Endothelial cell of hepatic sinusoid (primary cell): Measurements from ENCODE around the gene RPTOR.
"Not testable (repeated sequence)": the region's sequence is repeated elsewhere in the genome, so short reads cannot be mapped to it uniquely, and the experiment has no call there.

ENCODE experiments used
- in situ Hi-C: cut with HindIII; loops from 2 replicates; pipeline ENCODE4 v1.10.0; 2017; ENCODE audit warnings: low sequenced_read_pairs

RPTOR gene

GRCh38 chr17:80539022-80539641 lies 5.5 kb upstream of the RPTOR start:
- in situ Hi-C loops = no loop called here

GRCh38 chr17:80545499-80545826 lies 825 bp downstream of the RPTOR start:
- in situ Hi-C loops = loop anchor here (10.0 kb wide), 1 partner anchor 51 kb away; no protein-coding TSS in a partner anchor

GRCh38 chr17:80546267-80546666 lies 1.6 kb downstream of the RPTOR start:
- in situ Hi-C loops = loop anchor here (10.0 kb wide), 1 partner anchor 51 kb away; no protein-coding TSS in a partner anchor

GRCh38 chr17:80552523-80552922 lies 7.9 kb downstream of the RPTOR start:
- in situ Hi-C loops = no loop called here

GRCh38 chr17:80555266-80555665 lies 10.6 kb downstream of the RPTOR start:
- in situ Hi-C loops = no loop called here

GRCh38 chr17:80558046-80558445 lies 13.4 kb downstream of the RPTOR start:
- in situ Hi-C loops = no loop called here

- in situ Hi-C loops = no loop called here
Observed at GRCh38 chr17:80559825-80560251, 15.2 kb downstream of the RPTOR start.

- in situ Hi-C loops = no loop called here
Observed at GRCh38 chr17:80561541-80562114, 17.0 kb downstream of the RPTOR start.

- in situ Hi-C loops = no loop called here
Observed at GRCh38 chr17:80564545-80564944, 19.9 kb downstream of the RPTOR start.

GRCh38 chr17:80565343-80566053 lies 20.9 kb downstream of the RPTOR start:
- in situ Hi-C loops = no loop called here

- in situ Hi-C loops = no loop called here
Observed at GRCh38 chr17:80566054-80566400, 21.4 kb downstream of the RPTOR start.

- in situ Hi-C loops = no loop called here
Observed at GRCh38 chr17:80568246-80568645, 23.6 kb downstream of the RPTOR start.

- in situ Hi-C loops = no loop called here
Observed at GRCh38 chr17:80569924-80570323, 25.3 kb downstream of the RPTOR start.

GRCh38 chr17:80573701-80574100 lies 29.1 kb downstream of the RPTOR start:
- in situ Hi-C loops = no loop called here

- in situ Hi-C loops = no loop called here
Observed at GRCh38 chr17:80574496-80574895, 29.9 kb downstream of the RPTOR start.

GRCh38 chr17:80575057-80575875 lies 30.6 kb downstream of the RPTOR start:
- in situ Hi-C loops = no loop called here

GRCh38 chr17:80577876-80578570 lies 33.4 kb downstream of the RPTOR start:
- in situ Hi-C loops = no loop called here

- in situ Hi-C loops = not testable (repeated sequence)
Observed at GRCh38 chr17:80578668-80579388, 34.2 kb downstream of the RPTOR start.

GRCh38 chr17:80582165-80582564 lies 37.5 kb downstream of the RPTOR start:
- in situ Hi-C loops = no loop called here

- in situ Hi-C loops = no loop called here
Observed at GRCh38 chr17:80584176-80584905, 39.7 kb downstream of the RPTOR start.
